H1 (cell line): ENCODE measurements around the gene IKZF2. TPM values are rescaled to one million over a fixed set of nuclear protein-coding genes. Genes with fewer than 3 reads are reported as not detected.

ENCODE experiments used
- CTCF ChIA-PET: fragments of 300-600 bp; sonication (Branson Sonifier 250); formaldehyde crosslinking; loops from one replicate; lab custom pipeline; 2021; ENCODE audit not compliant: partially characterized antibody; lab: Charles Lee
- POLR2A ChIA-PET: fragments of 300-600 bp; sonication (Branson Sonifier 250); formaldehyde crosslinking; loops from one replicate; lab custom pipeline; 2021; ENCODE audit warnings: inconsistent platforms; ENCODE audit not compliant: partially characterized antibody; lab: Charles Lee
- DNase-seq, 2 experiments: peaks; one replicate each; pipeline versions ENCODE4 v3.0.0 to v3.0.0-alpha.2; 2010 to 2022; ENCODE audit warnings: low spot score in 2 of 2, low read depth in 1 of 2, mixed read lengths in 1 of 2
- FAIRE-seq: peaks from 2 replicates; lab custom pipeline; 2011; peaks lifted over from hg19 to GRCh38; lab: Jason Lieb, UNC
- H2AFZ ChIP-seq: 2 replicates; pipeline ENCODE4 v1.8.1; 2012; ENCODE audit warnings: low read length, inconsistent platforms
- H2AK5ac ChIP-seq: 2 replicates; pipeline ENCODE4 v1.6.1; 2013; ENCODE audit warnings: low read depth, low read length
- H2BK120ac ChIP-seq: replicated peaks from 2 replicates; pipeline ENCODE3; 2013; ENCODE audit warnings: low read depth, low read length, inconsistent platforms
- H2BK12ac ChIP-seq: 2 replicates; pipeline ENCODE4 v1.6.1; 2013; ENCODE audit warnings: low read depth, low read length
- H2BK15ac ChIP-seq: 2 replicates; pipeline ENCODE4 v1.6.1; 2013; ENCODE audit warnings: low read length
- H2BK20ac ChIP-seq: 2 replicates; pipeline ENCODE4 v1.6.1; 2013; ENCODE audit warnings: low read length
- H2BK5ac ChIP-seq: 2 replicates; pipeline ENCODE4 v1.6.1; 2013; ENCODE audit warnings: low read depth, low read length
- H3K14ac ChIP-seq: 2 replicates; pipeline ENCODE4 v1.6.1; 2013; ENCODE audit warnings: inconsistent platforms; ENCODE audit not compliant: insufficient read length
- H3K18ac ChIP-seq: 2 replicates; pipeline ENCODE4 v1.6.1; 2013; ENCODE audit warnings: low read length; ENCODE audit errors: extremely low read depth
- H3K23ac ChIP-seq: 2 replicates; pipeline ENCODE4 v1.6.1; 2013; ENCODE audit warnings: inconsistent platforms; ENCODE audit not compliant: insufficient read length
- H3K23me2 ChIP-seq: 2 replicates; pipeline ENCODE4 v1.6.1; 2013; ENCODE audit warnings: low read depth, low read length
- H3K27ac ChIP-seq: 2 replicates; pipeline ENCODE4 v1.6.1; 2011; ENCODE audit warnings: low read depth, low read length, inconsistent platforms
- H3K27me3 ChIP-seq, 4 experiments: replicated peaks in 1 of 4; 1 replicate in 1 of 4; 2 replicates in 3 of 4; pipeline versions ENCODE4 v1.6.1 to v1.8.1; 2011 to 2013; ENCODE audit warnings: low read length in 3 of 4, mild to moderate bottlenecking in 3 of 4, inconsistent platforms in 2 of 4, mixed read lengths in 2 of 4, moderate library complexity in 1 of 4; ENCODE audit not compliant: control insufficient read depth in 3 of 4, insufficient read depth in 3 of 4; ENCODE audit errors: extremely low read depth in 1 of 4
- H3K36me3 ChIP-seq, 4 experiments: 2 replicates each; pipeline versions ENCODE4 v1.6.1 to v1.8.1; 2011 to 2013; ENCODE audit warnings: mild to moderate bottlenecking in 4 of 4, low read length in 3 of 4, moderate library complexity in 2 of 4, control low read depth in 1 of 4, inconsistent platforms in 1 of 4; ENCODE audit not compliant: insufficient read depth in 4 of 4, control insufficient read depth in 2 of 4
- H3K4ac ChIP-seq: replicated peaks from 2 replicates; pipeline ENCODE3; 2013; ENCODE audit warnings: low read length, low read depth, mixed read lengths, inconsistent platforms; ENCODE audit not compliant: insufficient read length
- H3K4me1 ChIP-seq, 4 experiments: replicated peaks in 1 of 4; 1 replicate in 1 of 4; 2 replicates in 3 of 4; pipeline versions ENCODE4 v1.6.1 to v1.8.1; 2011 to 2013; ENCODE audit warnings: low read length in 3 of 4, inconsistent platforms in 2 of 4, mixed read lengths in 1 of 4; ENCODE audit not compliant: insufficient read depth in 4 of 4, control insufficient read depth in 3 of 4
- H3K4me2 ChIP-seq, 2 experiments: 2 replicates each; pipeline versions ENCODE4 v1.6.1 to v1.8.1; 2011 to 2013; ENCODE audit warnings: low read depth in 2 of 2, low read length in 2 of 2, control low read depth in 1 of 2, inconsistent platforms in 1 of 2, mild to moderate bottlenecking in 1 of 2; ENCODE audit not compliant: insufficient read depth in 1 of 2
- H3K4me3 ChIP-seq, 4 experiments: fragments of 200-600, 300-600 bp in 1 of 4; sonication (generic), shearing (Covaris generic), sonication (Bioruptor Twin) in 1 of 4; 2 replicates each; pipeline versions ENCODE4 v1.5.1 to v1.8.1; 2011 to 2016; ENCODE audit warnings: low read length in 4 of 4, low read depth in 3 of 4, control low read depth in 2 of 4, inconsistent platforms in 2 of 4, mild to moderate bottlenecking in 2 of 4, mixed read lengths in 1 of 4, moderate library complexity in 1 of 4; ENCODE audit not compliant: insufficient read depth in 2 of 4; ENCODE audit errors: extremely low read depth in 1 of 4
- H3K56ac ChIP-seq: replicated peaks from 2 replicates; pipeline ENCODE3; 2013; ENCODE audit warnings: low read depth, mild to moderate bottlenecking, mixed read lengths, low read length, inconsistent platforms; ENCODE audit not compliant: insufficient read length
- H3K79me1 ChIP-seq: 2 replicates; pipeline ENCODE4 v1.6.1; 2013; ENCODE audit warnings: low read depth, low read length, control low read depth
- H3K79me2 ChIP-seq, 2 experiments: 2 replicates each; pipeline versions ENCODE4 v1.6.1 to v1.8.1; 2012 to 2013; ENCODE audit warnings: low read length in 2 of 2, mild to moderate bottlenecking in 2 of 2, inconsistent platforms in 1 of 2; ENCODE audit not compliant: insufficient read depth in 2 of 2, control insufficient read depth in 1 of 2
- H3K9ac ChIP-seq, 4 experiments: replicated peaks in 1 of 4; 1 replicate in 1 of 4; 2 replicates in 3 of 4; pipeline versions ENCODE4 v1.6.1 to v1.8.1; 2011 to 2013; ENCODE audit warnings: low read depth in 3 of 4, low read length in 3 of 4, control low read depth in 2 of 4, mild to moderate bottlenecking in 2 of 4, moderate library complexity in 2 of 4, inconsistent platforms in 1 of 4; ENCODE audit errors: extremely low read depth in 1 of 4
- H3K9me3 ChIP-seq, 2 experiments: 2 replicates each; pipeline versions ENCODE4 v1.6.1 to v1.8.1; 2012 to 2013; ENCODE audit warnings: mild to moderate bottlenecking in 2 of 2, moderate library complexity in 2 of 2, control low read depth in 1 of 2, inconsistent platforms in 1 of 2, low read depth in 1 of 2, low read length in 1 of 2, mixed read lengths in 1 of 2; ENCODE audit not compliant: insufficient read depth in 2 of 2
- H4K20me1 ChIP-seq, 2 experiments: replicated peaks in 1 of 2; 2 replicates each; pipeline versions ENCODE3 to v1.8.1; 2011 to 2013; ENCODE audit warnings: inconsistent platforms in 2 of 2, low read length in 2 of 2, mild to moderate bottlenecking in 1 of 2; ENCODE audit not compliant: insufficient read depth in 2 of 2, control insufficient read depth in 1 of 2
- H4K5ac ChIP-seq: 2 replicates; pipeline ENCODE4 v1.6.1; 2013; ENCODE audit warnings: low read length, low read depth, mixed read lengths, inconsistent platforms; ENCODE audit not compliant: insufficient read length
- H4K8ac ChIP-seq: 2 replicates; pipeline ENCODE4 v1.8.0; 2013; ENCODE audit warnings: mild to moderate bottlenecking, moderate library complexity, low read length, inconsistent platforms; ENCODE audit not compliant: insufficient read depth; ENCODE audit errors: extremely low read depth
- H4K91ac ChIP-seq: replicated peaks from 2 replicates; pipeline ENCODE3; 2013; ENCODE audit warnings: low read length, mixed read lengths, inconsistent platforms; ENCODE audit not compliant: insufficient read length
- BCL11A ChIP-seq, 2 experiments: IDR thresholded peaks; one replicate each; pipeline ENCODE4 v1.6.1; 2011; ENCODE audit warnings: low read depth in 2 of 2, low read length in 2 of 2, mild to moderate bottlenecking in 2 of 2
- CBX5 ChIP-seq: fragments of 300-800, 300-1000 bp; sonication (generic); IDR thresholded peaks from 2 replicates; pipeline ENCODE4 v1.7.1; 2016; ENCODE audit warnings: antibody characterized with exemption, low read length, low read depth
- KDM5A ChIP-seq: fragments of 200-600 bp; IDR thresholded peaks from 2 replicates; pipeline ENCODE4 v1.7.1; 2012; ENCODE audit warnings: mild to moderate bottlenecking, low read length, inconsistent platforms, mixed read lengths
- NRF1 ChIP-seq: IDR thresholded peaks from 2 replicates; pipeline ENCODE4 v1.6.1; 2011; ENCODE audit warnings: mild to moderate bottlenecking, low read depth, low read length, improper control_type of control experiment
- POLR2AphosphoS5 ChIP-seq: IDR thresholded peaks from 2 replicates; pipeline ENCODE4 v1.6.1; 2011; ENCODE audit warnings: low read depth, low read length
- RXRA ChIP-seq: IDR thresholded peaks from 2 replicates; pipeline ENCODE4 v1.6.1; 2011; ENCODE audit warnings: low read depth, mild to moderate bottlenecking, low read length, moderate library complexity; ENCODE audit not compliant: insufficient read depth
- SIRT6 ChIP-seq: IDR thresholded peaks from one replicate; pipeline ENCODE4 v1.7.1; 2012; ENCODE audit warnings: low read length, inconsistent platforms
- SIX5 ChIP-seq: IDR thresholded peaks from 2 replicates; pipeline ENCODE4 v1.6.1; 2011; ENCODE audit warnings: mild to moderate bottlenecking, low read depth, low read length
- SP4 ChIP-seq: IDR thresholded peaks from 2 replicates; pipeline ENCODE4 v1.6.1; 2012; ENCODE audit warnings: low read length, inconsistent platforms
- TAF1 ChIP-seq: IDR thresholded peaks from 2 replicates; pipeline ENCODE4 v1.6.1; 2011; ENCODE audit warnings: mild to moderate bottlenecking, low read depth, low read length
- TBP ChIP-seq: IDR thresholded peaks from 2 replicates; pipeline ENCODE4 v1.6.1; 2011; ENCODE audit warnings: low read depth, low read length, improper control_type of control experiment
- YY1 ChIP-seq: IDR thresholded peaks from 2 replicates; pipeline ENCODE4 v1.6.1; 2011; ENCODE audit warnings: low read depth, mild to moderate bottlenecking, low read length
- WGBS, 2 experiments: shearing (Covaris generic) in 1 of 2; methylation state at CpG; one replicate each; pipeline versions ENCODE4 v1.1.6 to v1.1.7; 2013 to 2015; ENCODE audit warnings: low lambda C conversion rate in 2 of 2, mixed read lengths in 2 of 2, inconsistent platforms in 1 of 2, low coverage in 1 of 2, missing lambda C conversion rate in 1 of 2; ENCODE audit not compliant: insufficient replicate concordance in 2 of 2, insufficient coverage in 1 of 2, insufficient read length in 1 of 2; ENCODE audit errors: extremely low coverage in 1 of 2, missing lambda C conversion rate in 1 of 2; 5-methylcytosine and 5-hydroxymethylcytosine counted together
- polyA plus RNA-seq, 7 experiments: library from polyadenylated mRNA; depleted of rRNA in 3 of 7; stranded (reverse) in 5 of 7; unstranded in 2 of 7; fragments of >200 nt in 5 of 7; fragments of 200-250 nt in 2 of 7; gene quantifications; 1 replicate in 5 of 7; 2 replicates in 1 of 7; 4 replicates in 1 of 7; pipeline versions ENCODE4 v1.2.1 to v1.2.3, GENCODE V29; 2011 to 2013; ENCODE audit warnings: missing spikeins in 2 of 7, mixed read lengths in 2 of 7
- total RNA-seq: library from RNA; stranded (reverse); fragmentation: NEBNext Ultra II Directional; extraction: Animal tissue kit (Norgen Biotek cat#: 25700); gene quantifications from 2 replicates; pipeline ENCODE4 v1.2.1, GENCODE V29; 2021
- TF ChIP-seq, protein P1 (sequence below), 3 experiments: IDR thresholded peaks; 1 replicate in 2 of 3; 2 replicates in 1 of 3; pipeline versions ENCODE4 v1.5.1 to v1.6.1; 2011; ENCODE audit warnings: low read length in 3 of 3, mild to moderate bottlenecking in 3 of 3, inconsistent platforms in 2 of 3, low read depth in 1 of 3, moderate library complexity in 1 of 3; ENCODE audit not compliant: insufficient read depth in 1 of 3; ENCODE audit errors: control extremely low read depth in 1 of 3

The IKZF2 gene
- total and polyA plus RNA-seq, 2 of the 8 experiments (the other 6 are each of a cell fraction or from before 2014, with no cell fraction given), result 1.7 to 4.4 TPM

DNA sequence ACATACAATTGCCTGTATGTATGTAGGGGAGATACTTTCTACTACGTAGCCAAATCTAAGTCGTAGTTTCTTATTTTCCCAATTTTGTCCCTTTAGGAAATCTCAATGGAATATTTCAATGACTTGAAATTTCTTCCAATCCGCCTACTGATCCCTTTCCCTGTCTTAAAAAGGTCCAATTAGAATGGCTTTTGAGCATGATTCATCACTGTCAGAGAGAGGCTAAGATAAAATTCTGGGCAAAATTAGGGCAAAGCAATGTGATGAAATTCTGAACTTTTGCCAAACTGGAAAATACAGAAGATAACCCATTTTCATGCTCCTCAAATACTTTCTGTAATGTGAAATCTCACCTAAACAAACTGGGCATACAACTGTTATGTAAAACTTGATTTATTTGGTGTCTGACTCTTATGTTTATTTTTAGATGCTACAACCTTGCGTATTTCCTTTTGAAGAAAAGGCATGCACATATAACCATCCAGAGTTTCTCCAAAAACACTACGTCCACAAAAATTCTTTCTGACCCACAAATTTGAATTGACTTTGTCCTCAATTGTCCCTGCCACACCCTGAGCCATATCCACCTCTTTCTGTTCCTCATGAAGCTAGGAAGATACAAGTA, 147.1 kb downstream of the IKZF2 start:
- no peak overlapping the region for H3K18ac ChIP-seq
- H4K20me1 ChIP-seq, result no peaks in the 10 kb centered on the region
- H4K5ac ChIP-seq, result no peak overlapping the region
- no peak overlapping the region for H3K23ac ChIP-seq
- H3K4ac ChIP-seq, result no peak overlapping the region
- no peak overlapping the region for H2BK120ac ChIP-seq
- ChIA-PET CTCF (no interaction called here), POLR2A (no interaction called here)
- H3K36me3 ChIP-seq, result no peaks in the 10 kb centered on the region; a peak in 1 of 8 replicates
- no peak overlapping the region for H2BK20ac ChIP-seq
- H2AK5ac ChIP-seq, result no peak overlapping the region
- H3K4me2 ChIP-seq, result no peak overlapping the region
- H3K79me2 ChIP-seq, result no peaks in the 10 kb centered on the region
- H3K27me3 ChIP-seq, result no peaks in the 10 kb centered on the region
- no peak overlapping the region for H2BK5ac ChIP-seq
- H2BK12ac ChIP-seq, result no peak overlapping the region
- H2BK15ac ChIP-seq, result no peak overlapping the region
- H3K4me3 ChIP-seq, result no peak overlapping the region
- no peak overlapping the region for H4K91ac ChIP-seq
- H3K4me1 ChIP-seq, result no peaks in the 10 kb centered on the region
- no peak overlapping the region for H2AFZ ChIP-seq
- H3K14ac ChIP-seq, result no peak overlapping the region
- H3K9me3 ChIP-seq, result no peaks in the 10 kb centered on the region
- H3K9ac ChIP-seq, result no peak overlapping the region
- FAIRE-seq, result no peak
- 91% methylated on average over 5 of the region's 5 CpGs; no CpG with 5 or more reads in 1 of the 2 experiments for WGBS, 2 experiments
- H3K27ac ChIP-seq, result no peak overlapping the region
- no peaks in the 10 kb centered on the region for H3K79me1 ChIP-seq
- no peak overlapping the region for H4K8ac ChIP-seq
- no peak for DNase-seq
- no peaks in the 10 kb centered on the region for H3K23me2 ChIP-seq
- no peak overlapping the region for H3K56ac ChIP-seq
- TF ChIP-seq, protein P1, sequence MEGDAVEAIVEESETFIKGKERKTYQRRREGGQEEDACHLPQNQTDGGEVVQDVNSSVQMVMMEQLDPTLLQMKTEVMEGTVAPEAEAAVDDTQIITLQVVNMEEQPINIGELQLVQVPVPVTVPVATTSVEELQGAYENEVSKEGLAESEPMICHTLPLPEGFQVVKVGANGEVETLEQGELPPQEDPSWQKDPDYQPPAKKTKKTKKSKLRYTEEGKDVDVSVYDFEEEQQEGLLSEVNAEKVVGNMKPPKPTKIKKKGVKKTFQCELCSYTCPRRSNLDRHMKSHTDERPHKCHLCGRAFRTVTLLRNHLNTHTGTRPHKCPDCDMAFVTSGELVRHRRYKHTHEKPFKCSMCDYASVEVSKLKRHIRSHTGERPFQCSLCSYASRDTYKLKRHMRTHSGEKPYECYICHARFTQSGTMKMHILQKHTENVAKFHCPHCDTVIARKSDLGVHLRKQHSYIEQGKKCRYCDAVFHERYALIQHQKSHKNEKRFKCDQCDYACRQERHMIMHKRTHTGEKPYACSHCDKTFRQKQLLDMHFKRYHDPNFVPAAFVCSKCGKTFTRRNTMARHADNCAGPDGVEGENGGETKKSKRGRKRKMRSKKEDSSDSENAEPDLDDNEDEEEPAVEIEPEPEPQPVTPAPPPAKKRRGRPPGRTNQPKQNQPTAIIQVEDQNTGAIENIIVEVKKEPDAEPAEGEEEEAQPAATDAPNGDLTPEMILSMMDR (IDR thresholded peaks at IDR 0.05; ENCODE audit: control extremely low read depth in 1 of 3, insufficient read depth in 1 of 3, low read depth in 1 of 3, low read length in 3 of 3), result no peak
- TF ChIP-seq NRF1 (no peak), KDM5A (no peak), TBP (no peak), CBX5 (no peak), YY1 (no peak), POLR2AphosphoS5 (no peak), TAF1 (no peak), BCL11A (IDR thresholded peaks at IDR 0.05; ENCODE audit: low read depth in 2 of 2, low read length in 2 of 2) (no peak), SIX5 (no peak), SP4 (no peak), SIRT6 (no peak), RXRA (no peak)
